Stimulated activated CD8-positive, alpha-beta memory T cell treated with anti-CD3 and anti-CD28 coated beads, Interleukin-7, amount 100 ng/mL, for 24 hours (primary cell): ENCODE data around the gene CDK17.

Source experiments
- DNase-seq: peaks from one replicate; pipeline ENCODE4 v3.0.0-alpha.2; 2020; ENCODE audit warnings: low read depth

CDK17 gene

GRCh38 chr12:96237465-96238077 lies 162.7 kb downstream of the CDK17 start:
- peak; percentile 26 for DNase-seq

GRCh38 chr12:96237035-96237434 lies 163.2 kb downstream of the CDK17 start:
- DNase-seq, result no peak

- no peak for DNase-seq
Observed at GRCh38 chr12:96236221-96236822, 163.9 kb downstream of the CDK17 start.

- DNase-seq, result no peak
Observed at GRCh38 chr12:96235484-96235826, 164.8 kb downstream of the CDK17 start.

- DNase-seq, result no peak
Observed at GRCh38 chr12:96234591-96235483, 165.4 kb downstream of the CDK17 start.

GRCh38 chr12:96233939-96234461 lies 166.2 kb downstream of the CDK17 start:
- DNase-seq, result no peak

GRCh38 chr12:96233168-96233567 lies 167.1 kb downstream of the CDK17 start:
- DNase-seq, result no peak

- no peak for DNase-seq
Observed at GRCh38 chr12:96230646-96231045, 169.6 kb downstream of the CDK17 start.

GRCh38 chr12:96228566-96229248 lies 171.5 kb downstream of the CDK17 start:
- DNase-seq, result no peak
